H9 (cell line): ENCODE results near the gene COL27A1. TPM values are rescaled to one million over a fixed set of nuclear protein-coding genes. Genes with fewer than 3 reads are reported as not detected.

Experiments used
- DNase-seq: peaks from one replicate; pipeline ENCODE4 v3.0.0-alpha.2; 2017
- H2AFZ ChIP-seq: one replicate; pipeline ENCODE4 v1.6.1; 2013; ENCODE audit warnings: mild to moderate bottlenecking, low read length, control low read depth, moderate library complexity
- H2AK5ac ChIP-seq: 2 replicates; pipeline ENCODE4 v1.6.1; 2013; ENCODE audit warnings: low read length, control low read depth, mixed read lengths; ENCODE audit not compliant: insufficient read length
- H2BK120ac ChIP-seq: one replicate; pipeline ENCODE4 v1.6.1; 2013; ENCODE audit warnings: low read depth, mild to moderate bottlenecking, low read length, control low read depth, inconsistent platforms; ENCODE audit not compliant: poor library complexity, severe bottlenecking
- H2BK12ac ChIP-seq: 2 replicates; pipeline ENCODE4 v1.6.1; 2013; ENCODE audit warnings: low read length, control low read depth, mixed read lengths, low read depth; ENCODE audit not compliant: insufficient read length
- H2BK15ac ChIP-seq: 2 replicates; pipeline ENCODE4 v1.6.1; 2013; ENCODE audit warnings: low read depth, low read length, control low read depth
- H2BK20ac ChIP-seq: one replicate; pipeline ENCODE4 v1.6.1; 2013; ENCODE audit warnings: low read depth, mild to moderate bottlenecking, low read length, control low read depth, inconsistent platforms; ENCODE audit not compliant: poor library complexity, severe bottlenecking
- H2BK5ac ChIP-seq: 2 replicates; pipeline ENCODE4 v1.6.1; 2013; ENCODE audit warnings: low read length, control low read depth, mixed read lengths; ENCODE audit not compliant: insufficient read length
- H3K14ac ChIP-seq: 2 replicates; pipeline ENCODE4 v1.6.1; 2013; ENCODE audit warnings: low read length, control low read depth; ENCODE audit not compliant: insufficient read depth
- H3K18ac ChIP-seq: 2 replicates; pipeline ENCODE4 v1.6.1; 2013; ENCODE audit warnings: low read depth, mild to moderate bottlenecking, mixed read lengths, low read length, control low read depth; ENCODE audit not compliant: insufficient read length
- H3K23ac ChIP-seq: 2 replicates; pipeline ENCODE4 v1.6.1; 2013; ENCODE audit warnings: low read length, control low read depth, mixed read lengths, low read depth; ENCODE audit not compliant: insufficient read length
- H3K23me2 ChIP-seq: 2 replicates; pipeline ENCODE4 v1.6.1; 2013; ENCODE audit warnings: low read depth, mild to moderate bottlenecking, mixed read lengths, low read length, control low read depth; ENCODE audit not compliant: insufficient read length, poor library complexity, severe bottlenecking
- H3K27ac ChIP-seq: 2 replicates; pipeline ENCODE4 v1.5.1; 2013; ENCODE audit warnings: low read length, control low read depth, mixed read lengths, low read depth; ENCODE audit not compliant: insufficient read length
- H3K27me3 ChIP-seq: 2 replicates; pipeline ENCODE4 v1.6.1; 2013; ENCODE audit warnings: low read length, control low read depth, inconsistent platforms; ENCODE audit not compliant: insufficient read depth
- H3K4ac ChIP-seq: 2 replicates; pipeline ENCODE4 v1.6.1; 2013; ENCODE audit warnings: low read depth, mild to moderate bottlenecking, control low read depth, inconsistent platforms, low read length, moderate library complexity
- H3K4me1 ChIP-seq: 2 replicates; pipeline ENCODE4 v1.6.1; 2013; ENCODE audit warnings: low read length, control low read depth, inconsistent platforms; ENCODE audit not compliant: insufficient read depth
- H3K4me2 ChIP-seq: 2 replicates; pipeline ENCODE4 v1.6.1; 2013; ENCODE audit warnings: low read length, control low read depth, mixed read lengths; ENCODE audit not compliant: insufficient read length, insufficient read depth
- H3K56ac ChIP-seq: 2 replicates; pipeline ENCODE4 v1.6.1; 2013; ENCODE audit warnings: low read depth, mild to moderate bottlenecking, mixed read lengths, low read length, control low read depth; ENCODE audit not compliant: insufficient read length
- H3K79me1 ChIP-seq: 2 replicates; pipeline ENCODE4 v1.6.1; 2013; ENCODE audit warnings: low read depth, mild to moderate bottlenecking, moderate library complexity, low read length, control low read depth, inconsistent platforms; ENCODE audit not compliant: insufficient read depth, poor library complexity, severe bottlenecking
- H3K79me2 ChIP-seq: 2 replicates; pipeline ENCODE4 v1.6.1; 2013; ENCODE audit warnings: low read length, control low read depth, inconsistent platforms; ENCODE audit not compliant: insufficient read depth
- H3K9ac ChIP-seq: 2 replicates; pipeline ENCODE4 v1.6.1; 2013; ENCODE audit warnings: low read length, control low read depth, mixed read lengths; ENCODE audit not compliant: insufficient read length; ENCODE audit errors: extremely low read depth
- H3K9me3 ChIP-seq: one replicate; pipeline ENCODE4 v1.6.1; 2013; ENCODE audit warnings: low read depth, low read length, inconsistent platforms; ENCODE audit not compliant: control insufficient read depth
- H3T11ph ChIP-seq: one replicate; pipeline ENCODE4 v1.6.1; 2013; ENCODE audit warnings: mild to moderate bottlenecking, low read length, control low read depth, inconsistent platforms
- H4K20me1 ChIP-seq: one replicate; pipeline ENCODE4 v1.6.1; 2013; ENCODE audit not compliant: control insufficient read depth, insufficient read length, insufficient read depth
- H4K5ac ChIP-seq: 2 replicates; pipeline ENCODE4 v1.6.1; 2013; ENCODE audit warnings: low read depth, mild to moderate bottlenecking, mixed read lengths, low read length, control low read depth; ENCODE audit not compliant: insufficient read length
- H4K8ac ChIP-seq: replicated peaks from 2 replicates; pipeline ENCODE4 v1.6.1; 2013; ENCODE audit warnings: low read length, control low read depth, mixed read lengths, low read depth; ENCODE audit not compliant: insufficient read length
- H4K91ac ChIP-seq: 2 replicates; pipeline ENCODE4 v1.6.1; 2013; ENCODE audit warnings: low read depth, mild to moderate bottlenecking, moderate library complexity, mixed read lengths, low read length, control low read depth; ENCODE audit not compliant: insufficient read length
- H3K27ac Mint-ChIP-seq, 3 experiments: 2 replicates in 2 of 3; 3 replicates in 1 of 3; pipeline ENCODE4 v1.8.0; 2020 to 2021; ENCODE audit warnings: mixed read lengths in 3 of 3, mild to moderate bottlenecking in 1 of 3, moderate library complexity in 1 of 3
- H3K27me3 Mint-ChIP-seq: 2 replicates; pipeline ENCODE4 v1.8.0; 2021; ENCODE audit warnings: low read depth, mild to moderate bottlenecking, moderate library complexity, mixed read lengths
- H3K36me3 Mint-ChIP-seq, 3 experiments: 2 replicates in 2 of 3; 3 replicates in 1 of 3; pipeline ENCODE4 v1.8.0; 2020 to 2021; ENCODE audit warnings: low read depth in 3 of 3, mixed read lengths in 3 of 3; ENCODE audit not compliant: insufficient read depth in 1 of 3
- H3K4me1 Mint-ChIP-seq, 2 experiments: 2 replicates each; pipeline ENCODE4 v1.8.0; 2020; ENCODE audit warnings: mixed read lengths in 2 of 2
- H3K4me3 Mint-ChIP-seq, 2 experiments: 2 replicates in 1 of 2; 3 replicates in 1 of 2; pipeline ENCODE4 v1.8.0; 2020 to 2021; ENCODE audit warnings: mild to moderate bottlenecking in 2 of 2, mixed read lengths in 2 of 2, moderate library complexity in 1 of 2
- H3K9me3 Mint-ChIP-seq, 2 experiments: 2 replicates in 1 of 2; 3 replicates in 1 of 2; pipeline ENCODE4 v1.8.0; 2020; ENCODE audit warnings: mild to moderate bottlenecking in 2 of 2, mixed read lengths in 2 of 2, moderate library complexity in 1 of 2
- WGBS: extraction: QIAGEN DNeasy Blood & Tissue Kit; methylation state at CpG from one replicate; pipeline ENCODE4 v1.1.7; 2013; ENCODE audit warnings: missing lambda C conversion rate, low lambda C conversion rate, mixed read lengths; ENCODE audit not compliant: insufficient read length; ENCODE audit errors: extremely low coverage; 5-methylcytosine and 5-hydroxymethylcytosine counted together
- total RNA-seq: library from RNA; stranded (reverse); gene quantifications from 2 replicates; pipeline ENCODE4 v1.2.1, GENCODE V29; 2021
- TF ChIP-seq, protein P1 (sequence below): fragments of 200-600 bp; sonication (generic); conservative IDR thresholded peaks from 3 replicates; pipeline ENCODE4 v1.8.0; 2021; ENCODE audit warnings: antibody characterized with exemption, mild to moderate bottlenecking

COL27A1 gene
- total RNA-seq, 1 experiment from 2014 or later, result 17.9 TPM

DNA sequence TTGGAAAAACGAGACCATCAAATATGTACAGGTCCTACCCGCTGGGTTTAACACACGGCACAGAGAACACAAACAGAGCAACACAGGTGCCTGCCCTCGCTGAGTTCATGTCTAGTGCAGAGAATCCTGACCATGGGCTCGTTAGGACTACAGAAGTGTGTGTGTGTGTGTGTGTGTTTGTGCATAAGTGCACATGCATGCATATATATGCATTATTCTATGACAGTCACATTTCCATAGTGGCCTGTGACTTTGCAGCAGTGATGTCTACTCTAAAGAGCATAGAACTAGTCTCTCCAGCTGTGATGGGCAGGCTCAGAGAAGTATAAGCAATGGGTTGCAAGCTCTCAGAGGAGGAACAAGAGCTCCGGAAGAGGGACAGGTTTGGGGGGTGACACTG is 202.0 kb downstream of the COL27A1 start:
- H2BK20ac ChIP-seq, result no peak overlapping the region
- no peak overlapping the region for H3K23ac ChIP-seq
- peaks cover 38 to 66% (median 62%) of the 10 kb centered on the region in 3 experiments for H3K36me3 Mint-ChIP-seq
- H3K27ac ChIP-seq, result no peak overlapping the region
- peaks cover 2% of the 10 kb centered on the region for H4K20me1 ChIP-seq
- no peak overlapping the region for H2BK15ac ChIP-seq
- H4K8ac ChIP-seq, result no peak overlapping the region
- H4K91ac ChIP-seq, result no peak overlapping the region
- H3K4ac ChIP-seq, result no peak overlapping the region
- no peaks in the 10 kb centered on the region for H3K79me2 ChIP-seq
- H3T11ph ChIP-seq, result no peak overlapping the region
- H3K4me1 ChIP-seq, result no peaks in the 10 kb centered on the region
- H2BK5ac ChIP-seq, result no peak overlapping the region
- no peak overlapping the region for H3K56ac ChIP-seq
- H3K27me3 ChIP-seq, result no peaks in the 10 kb centered on the region
- H3K18ac ChIP-seq, result no peak overlapping the region
- H3K4me3 Mint-ChIP-seq, result no peak overlapping the region
- H4K5ac ChIP-seq, result no peak overlapping the region
- H3K4me2 ChIP-seq, result no peak overlapping the region
- WGBS, result no CpG with 5 or more reads among the region's 6 CpGs
- no peak overlapping the region for H2AK5ac ChIP-seq
- DNase-seq, result no peak
- no peak overlapping the region for H3K9ac ChIP-seq
- H3K9me3 ChIP-seq, result no peaks in the 10 kb centered on the region
- no peak overlapping the region for H2BK12ac ChIP-seq
- TF ChIP-seq, protein P1, sequence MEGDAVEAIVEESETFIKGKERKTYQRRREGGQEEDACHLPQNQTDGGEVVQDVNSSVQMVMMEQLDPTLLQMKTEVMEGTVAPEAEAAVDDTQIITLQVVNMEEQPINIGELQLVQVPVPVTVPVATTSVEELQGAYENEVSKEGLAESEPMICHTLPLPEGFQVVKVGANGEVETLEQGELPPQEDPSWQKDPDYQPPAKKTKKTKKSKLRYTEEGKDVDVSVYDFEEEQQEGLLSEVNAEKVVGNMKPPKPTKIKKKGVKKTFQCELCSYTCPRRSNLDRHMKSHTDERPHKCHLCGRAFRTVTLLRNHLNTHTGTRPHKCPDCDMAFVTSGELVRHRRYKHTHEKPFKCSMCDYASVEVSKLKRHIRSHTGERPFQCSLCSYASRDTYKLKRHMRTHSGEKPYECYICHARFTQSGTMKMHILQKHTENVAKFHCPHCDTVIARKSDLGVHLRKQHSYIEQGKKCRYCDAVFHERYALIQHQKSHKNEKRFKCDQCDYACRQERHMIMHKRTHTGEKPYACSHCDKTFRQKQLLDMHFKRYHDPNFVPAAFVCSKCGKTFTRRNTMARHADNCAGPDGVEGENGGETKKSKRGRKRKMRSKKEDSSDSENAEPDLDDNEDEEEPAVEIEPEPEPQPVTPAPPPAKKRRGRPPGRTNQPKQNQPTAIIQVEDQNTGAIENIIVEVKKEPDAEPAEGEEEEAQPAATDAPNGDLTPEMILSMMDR, result no peak
- 0 out of 7 replicates have a peak overlapping the region, but pooled peaks of 1 of the 3 experiments have one; percentile 37 for H3K27ac Mint-ChIP-seq
- H3K4me1 Mint-ChIP-seq, result no peaks in the 10 kb centered on the region
- H2BK120ac ChIP-seq, result no peak overlapping the region
- no peaks in the 10 kb centered on the region for H3K9me3 Mint-ChIP-seq
- no peaks in the 10 kb centered on the region for H3K79me1 ChIP-seq
- H3K23me2 ChIP-seq, result no peaks in the 10 kb centered on the region
- no peak overlapping the region for H2AFZ ChIP-seq
- no peak overlapping the region for H3K14ac ChIP-seq
- no peaks in the 10 kb centered on the region for H3K27me3 Mint-ChIP-seq
